T-helper 1 cell (primary cell): ENCODE data around the gene ADD1.
"Not testable (repeated sequence)": the region's sequence is repeated elsewhere in the genome, so short reads cannot be mapped to it uniquely, and the experiment has no call there.

Experiments
- DNase-seq, 5 donors: peaks; one replicate each; pipeline ENCODE4 v3.0.0-alpha.2; 2012 to 2020

ADD1 gene

GRCh38 chr4:2891294-2891693, 47.6 kb downstream of the ADD1 start:
- no peak for DNase-seq

- no peak for DNase-seq
Measured at GRCh38 chr4:2893772-2894171, 50.1 kb downstream of the ADD1 start.

DNA sequence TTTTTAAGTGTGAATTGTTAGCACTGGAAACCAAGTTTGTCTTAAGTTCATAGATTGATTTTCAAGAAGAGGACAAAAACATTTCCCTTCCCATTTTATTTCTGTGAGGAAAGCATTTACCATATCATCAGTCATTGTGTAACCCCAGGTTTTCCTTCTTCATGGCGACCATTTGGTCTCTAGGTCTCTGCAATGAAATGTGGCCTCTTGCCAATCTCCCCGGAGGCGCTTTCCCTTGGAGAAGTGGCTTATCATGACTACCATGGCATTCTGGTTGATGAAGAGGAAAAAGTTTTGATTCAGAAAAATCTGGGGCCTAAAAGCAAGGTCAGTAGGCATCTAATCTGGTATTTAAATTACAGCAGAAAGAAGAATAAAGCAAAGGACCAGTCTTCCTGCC, 54.4 kb downstream of the ADD1 start:
- no peak for DNase-seq

DNA sequence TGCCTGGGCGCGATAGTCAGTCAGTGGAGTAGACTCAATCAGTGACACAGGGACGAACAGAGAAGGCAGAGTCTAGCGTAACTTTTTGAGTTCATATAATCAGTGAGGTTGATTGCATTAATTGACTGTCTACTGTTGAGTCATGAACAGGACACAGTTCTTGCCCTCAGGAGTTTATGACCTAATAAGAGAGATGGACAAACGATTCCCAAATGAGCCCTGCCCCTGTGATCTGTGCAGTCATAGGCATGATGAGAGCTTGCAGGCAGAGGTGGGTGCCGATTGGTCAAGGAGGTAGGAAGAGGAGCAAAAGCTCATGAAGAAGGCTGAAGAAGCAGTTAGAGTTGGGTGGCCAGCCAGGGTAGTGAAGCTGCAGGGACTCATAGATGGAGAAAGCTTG, 57.1 kb downstream of the ADD1 start:
- no peak for DNase-seq

GRCh38 chr4:2901186-2901585, 57.5 kb downstream of the ADD1 start:
- DNase-seq = no peak

- no peak for DNase-seq
Measured at GRCh38 chr4:2902126-2902525, 58.5 kb downstream of the ADD1 start.

DNA sequence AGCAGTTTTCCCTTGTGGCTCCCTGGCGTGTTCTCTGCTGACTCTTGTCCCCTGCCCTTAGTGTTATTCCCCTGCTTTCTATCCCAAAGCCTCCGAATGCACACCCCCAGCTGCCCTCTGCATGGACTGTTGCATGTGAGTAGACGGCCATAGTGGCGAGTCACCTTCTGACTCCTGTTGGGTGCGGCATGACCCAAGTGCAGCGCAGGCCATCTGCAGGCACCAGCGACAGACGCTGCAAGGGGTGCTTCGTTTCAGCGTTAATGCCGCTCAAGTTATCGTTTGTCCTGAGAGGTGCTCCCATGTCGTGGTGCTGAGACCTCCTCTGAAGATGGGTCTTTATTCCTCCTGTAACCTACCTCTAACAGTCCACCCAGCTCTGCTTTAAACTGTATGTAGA, 61.9 kb downstream of the ADD1 start:
- DNase-seq = no peak

- DNase-seq = no peak
Measured at GRCh38 chr4:2906218-2906617, 62.6 kb downstream of the ADD1 start.

- no peak for DNase-seq
Measured at GRCh38 chr4:2907226-2907625, 63.6 kb downstream of the ADD1 start.

DNA sequence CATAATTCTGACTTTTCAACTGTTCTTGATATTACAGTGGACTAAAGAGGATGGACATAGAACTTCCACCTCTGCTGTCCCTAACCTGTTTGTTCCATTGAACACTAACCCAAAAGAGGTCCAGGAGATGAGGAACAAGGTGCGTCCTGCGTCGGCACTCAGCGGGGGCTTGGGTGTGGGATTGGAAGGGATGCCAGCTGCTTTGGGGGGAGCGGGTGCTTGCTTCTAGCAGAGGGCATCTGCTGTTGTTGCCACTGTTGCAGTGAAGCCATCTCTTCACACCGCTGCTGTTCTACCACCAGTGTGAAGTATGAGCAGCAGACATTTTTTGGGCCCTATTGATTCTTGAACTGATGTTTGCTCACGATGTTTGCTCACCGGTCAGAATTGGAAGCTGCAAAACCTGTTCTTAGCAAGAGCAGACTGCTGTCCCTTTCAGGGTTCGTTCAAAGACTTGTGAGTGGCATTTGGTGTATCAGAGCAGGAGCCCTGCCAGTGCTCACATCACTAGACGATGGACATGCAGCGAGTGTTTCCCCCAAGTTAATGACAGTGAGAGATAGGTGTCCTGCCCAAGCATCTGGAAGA, 64.2 kb downstream of the ADD1 start:
- DNase-seq = no peak

DNA sequence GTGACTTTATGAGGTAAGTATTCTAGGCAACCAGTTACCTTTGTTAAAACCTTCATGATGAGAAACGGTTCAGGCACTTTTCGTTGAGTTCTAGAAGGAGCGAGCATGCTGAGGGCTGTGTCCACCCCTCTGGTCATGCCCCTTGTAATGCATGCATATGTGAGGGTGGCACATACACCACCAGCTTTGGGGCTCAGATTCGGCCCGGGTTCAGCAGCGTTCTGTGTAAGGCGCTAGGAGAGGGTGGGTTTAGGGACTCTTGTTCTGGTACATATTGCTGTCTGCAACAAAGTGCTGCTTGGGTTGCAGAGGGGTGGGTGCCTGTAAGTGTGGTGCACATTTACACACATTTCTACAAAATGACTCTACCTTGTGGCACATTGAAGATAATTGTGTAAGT, 65.0 kb downstream of the ADD1 start:
- DNase-seq = no peak

DNA sequence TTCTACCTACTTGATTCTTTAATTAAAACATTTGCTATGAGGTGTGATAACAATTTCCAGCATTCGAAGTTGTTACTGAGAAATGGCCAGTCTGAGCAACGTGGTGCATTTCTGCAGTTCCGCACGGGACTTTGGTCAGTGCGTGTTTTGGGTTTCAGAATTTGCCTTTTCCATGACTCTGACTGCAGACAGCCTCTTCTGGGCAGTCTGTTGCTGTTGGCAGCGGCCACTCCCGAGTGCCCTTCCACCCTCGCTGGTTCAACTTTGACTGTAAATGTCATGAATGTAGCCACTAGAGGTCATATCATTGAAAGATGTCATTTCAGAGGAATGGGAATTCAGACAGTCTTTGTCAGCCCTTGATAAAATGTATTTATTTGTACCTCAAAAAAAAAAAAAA, 65.9 kb downstream of the ADD1 start:
- DNase-seq = no peak

GRCh38 chr4:2910409-2910808, 66.8 kb downstream of the ADD1 start:
- DNase-seq = no peak

DNA sequence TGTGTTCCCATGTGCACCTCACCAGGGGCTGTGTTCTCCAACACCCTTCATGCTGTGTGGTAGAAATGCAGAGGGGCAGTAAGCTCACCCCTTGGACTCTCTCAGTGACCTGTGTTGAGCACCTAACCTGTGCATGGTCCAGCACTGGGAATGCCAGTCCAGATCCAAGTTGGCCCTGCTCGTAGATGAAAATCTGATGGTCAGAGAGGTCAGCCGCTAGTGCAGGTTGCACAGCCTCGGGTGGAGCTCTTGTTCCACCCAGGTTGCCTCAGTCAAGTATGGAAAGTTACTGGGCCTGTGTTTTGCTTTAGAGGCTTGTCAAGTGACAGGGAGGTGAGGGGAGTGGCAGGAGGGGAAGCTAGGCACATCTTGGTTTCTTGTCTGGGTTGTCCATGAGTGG, 68.2 kb downstream of the ADD1 start:
- no peak for DNase-seq

DNA sequence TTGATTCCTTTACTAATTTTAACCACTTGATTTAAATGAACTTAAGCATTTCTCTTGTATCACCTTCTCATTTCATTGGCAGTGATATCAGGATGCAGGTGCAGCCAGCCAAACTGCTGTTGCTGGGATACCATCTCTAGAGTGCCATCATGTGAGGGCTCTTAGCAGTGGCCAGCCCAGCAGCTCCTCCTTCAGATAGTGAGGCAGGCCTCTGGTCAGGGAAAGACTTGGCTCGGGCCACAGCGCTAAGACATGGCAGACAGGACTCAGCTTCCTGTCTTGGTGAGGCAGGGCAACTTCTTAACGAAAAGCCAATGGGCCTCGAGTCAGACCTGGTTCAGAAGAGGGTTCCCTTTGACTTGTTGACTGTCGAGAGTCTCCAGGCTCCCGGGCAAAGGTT, 69.5 kb downstream of the ADD1 start:
- DNase-seq = no peak

DNA sequence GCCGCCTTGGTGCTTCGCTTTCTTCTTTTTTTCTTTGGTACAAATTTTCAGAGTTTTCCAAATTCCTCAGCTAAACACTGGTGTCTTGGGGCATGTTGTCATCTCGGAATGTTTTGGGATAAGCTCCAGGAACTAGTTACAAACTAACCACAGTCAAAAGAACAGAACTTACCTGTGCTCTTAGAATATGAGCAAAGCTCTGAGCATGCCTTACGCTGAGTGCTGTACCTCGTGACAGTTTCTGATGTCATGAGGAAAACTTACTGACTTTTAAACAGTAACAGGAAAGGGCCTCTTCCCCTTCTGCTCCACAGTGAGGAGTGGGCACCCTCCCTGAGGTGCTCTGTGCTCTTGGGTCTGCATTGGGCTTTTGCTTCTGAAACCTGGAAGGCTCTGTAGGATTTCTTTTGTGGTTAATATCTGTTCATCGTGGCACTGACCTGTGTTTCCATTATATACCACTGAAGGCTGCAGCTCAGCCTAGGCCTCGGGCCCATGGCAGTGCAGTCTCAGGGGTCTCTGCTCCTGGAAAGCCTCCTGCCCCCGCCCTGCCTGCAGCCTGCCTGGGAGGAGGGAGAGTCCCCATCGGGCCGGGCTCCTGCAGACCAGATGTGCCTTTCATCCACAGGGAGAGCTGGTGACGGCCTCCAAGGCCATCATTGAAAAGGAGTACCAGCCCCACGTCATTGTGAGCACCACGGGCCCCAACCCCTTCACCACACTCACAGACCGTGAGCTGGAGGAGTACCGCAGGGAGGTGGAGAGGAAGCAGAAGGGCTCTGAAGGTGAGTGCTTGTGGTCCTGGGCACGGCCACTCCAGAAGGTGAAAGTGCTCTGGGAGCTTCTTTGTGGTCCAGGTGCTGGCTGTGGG, 70.8 kb downstream of the ADD1 start:
- no peak for DNase-seq

DNA sequence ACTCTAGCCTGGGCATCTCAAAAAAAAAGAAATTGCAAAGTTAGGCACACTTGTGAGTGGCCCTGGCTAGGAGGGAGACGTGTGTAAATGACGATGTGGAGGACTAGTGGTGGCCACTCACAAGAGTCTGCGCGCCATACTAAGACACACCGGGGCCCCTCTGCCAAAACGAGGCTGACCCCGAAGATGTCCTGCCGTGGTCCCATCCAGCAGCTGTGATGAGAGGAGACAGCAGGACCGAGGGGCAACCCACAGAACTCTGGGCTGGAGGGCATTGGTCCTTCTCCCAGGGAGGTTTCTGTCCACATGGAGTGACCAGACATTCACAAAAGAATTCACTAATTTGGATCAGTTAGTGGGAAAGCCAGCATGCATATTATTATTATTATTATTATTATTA, 72.1 kb downstream of the ADD1 start:
- no peak for DNase-seq

- not testable (repeated sequence) for DNase-seq
Measured at GRCh38 chr4:2916696-2917095, 73.1 kb downstream of the ADD1 start.

DNA sequence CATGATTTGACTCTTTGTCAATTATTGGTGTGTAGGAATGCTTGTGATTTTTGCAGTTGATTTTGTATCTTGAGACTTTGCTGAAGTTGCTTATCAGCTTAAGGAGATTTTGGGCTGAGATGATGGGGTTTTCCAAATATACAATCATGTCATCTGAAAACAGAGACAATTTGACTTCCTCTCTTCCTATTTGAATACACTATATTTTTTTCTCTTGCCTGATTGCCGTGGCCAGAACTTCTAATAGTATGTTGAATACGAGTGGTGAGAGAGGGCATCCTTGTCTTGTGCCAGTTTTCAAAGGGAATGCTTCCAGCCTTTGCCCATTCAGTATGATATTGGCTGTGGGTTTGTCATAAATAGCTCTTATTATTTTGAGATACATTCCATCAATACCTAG, 74.7 kb downstream of the ADD1 start:
- not testable (repeated sequence) for DNase-seq

- not testable (repeated sequence) for DNase-seq
Measured at GRCh38 chr4:2918714-2919113, 75.1 kb downstream of the ADD1 start.

- peak in 1 of 5 donors; percentile 37 for DNase-seq
Measured at GRCh38 chr4:2922453-2923101, 78.9 kb downstream of the ADD1 start.

DNA sequence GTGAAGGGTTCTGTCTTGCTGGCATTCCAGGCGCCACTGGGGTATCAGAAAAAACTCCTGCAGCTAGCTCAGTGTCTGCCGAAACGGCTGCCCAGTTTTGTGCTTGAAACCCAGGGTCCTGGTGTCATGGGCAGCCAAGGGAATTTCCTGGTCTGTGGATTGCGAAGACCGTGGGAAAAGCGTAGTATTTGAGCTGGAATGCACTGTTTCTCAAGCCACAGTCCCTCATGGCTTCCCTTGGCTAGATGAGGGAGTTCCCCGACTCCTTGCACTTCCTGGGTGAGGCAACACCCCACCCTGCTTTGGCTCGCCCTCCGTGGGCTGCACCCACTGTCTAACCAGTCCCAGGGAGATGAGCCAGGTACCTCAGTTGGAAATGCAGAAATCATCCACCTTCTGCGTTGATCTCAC, 79.5 kb downstream of the ADD1 start:
- DNase-seq = no peak

GRCh38 chr4:2923668-2924173, 80.1 kb downstream of the ADD1 start:
- no peak for DNase-seq

DNA sequence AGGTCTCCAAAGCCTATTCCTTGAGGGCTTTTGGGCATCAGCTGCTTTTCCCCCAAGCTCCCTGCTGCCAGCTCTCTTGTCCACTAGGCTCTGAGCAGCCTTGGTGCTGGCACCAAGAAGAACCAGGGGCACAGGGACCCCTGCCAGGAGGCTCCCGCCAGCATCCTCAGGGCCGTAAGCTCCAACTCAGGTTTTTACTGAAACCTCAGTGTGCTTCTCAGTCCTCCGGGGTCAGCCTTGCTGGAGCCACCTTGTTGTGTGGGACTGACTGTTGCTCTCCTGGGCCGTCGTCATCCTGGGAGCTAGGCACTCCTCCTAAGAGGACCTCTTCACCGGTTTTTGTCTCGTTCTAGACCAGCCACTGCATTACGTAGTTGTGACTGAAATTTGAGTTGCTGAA, 80.6 kb downstream of the ADD1 start:
- DNase-seq = no peak
